Fibroblast of the conjunctiva (primary cell): ENCODE data around the gene RUSF1.
A peak's percentile ranks its signal among the peaks of the same experiment; 100 is the strongest.

ENCODE experiments used
- DNase-seq: peaks from one replicate; pipeline ENCODE4 v3.0.0-alpha.2; 2010; ENCODE audit warnings: low read depth

The RUSF1 gene

GRCh38 chr16:31471241-31471874 is 36.8 kb downstream of the RUSF1 start:
- no peak for DNase-seq

- DNase-seq, result no peak
Measured at GRCh38 chr16:31470615-31471014, 37.6 kb downstream of the RUSF1 start.

GRCh38 chr16:31467858-31468257 is 40.3 kb downstream of the RUSF1 start:
- DNase-seq, result no peak

GRCh38 chr16:31467151-31467773 is 40.9 kb downstream of the RUSF1 start:
- DNase-seq, result no peak

GRCh38 chr16:31466381-31466841 is 41.8 kb downstream of the RUSF1 start:
- DNase-seq, result no peak

- no peak for DNase-seq
Measured at GRCh38 chr16:31465788-31466370, 42.3 kb downstream of the RUSF1 start.

- DNase-seq, result no peak
Measured at GRCh38 chr16:31464781-31465260, 43.4 kb downstream of the RUSF1 start.

- DNase-seq, result no peak
Measured at GRCh38 chr16:31464348-31464769, 43.8 kb downstream of the RUSF1 start.

GRCh38 chr16:31461921-31462804 is 46.0 kb downstream of the RUSF1 start:
- DNase-seq, result no peak

GRCh38 chr16:31461201-31461920 is 46.8 kb downstream of the RUSF1 start:
- no peak for DNase-seq

GRCh38 chr16:31460582-31461002 is 47.6 kb downstream of the RUSF1 start:
- DNase-seq, result peak; percentile 67

- peak; percentile 100 for DNase-seq
Measured at GRCh38 chr16:31459687-31460581, 48.3 kb downstream of the RUSF1 start.

- peak; percentile 98 for DNase-seq
Measured at GRCh38 chr16:31458844-31459686, 49.1 kb downstream of the RUSF1 start, which contains the start of gene ARMC5. Gene ARMC5 (plus strand): TSS chr16:31459501. CDS start chr16:31459525, 24 bp downstream.

- no peak for DNase-seq
Measured at GRCh38 chr16:31458073-31458843, 49.9 kb downstream of the RUSF1 start.

GRCh38 chr16:31456988-31457360 is 51.2 kb downstream of the RUSF1 start:
- no peak for DNase-seq

GRCh38 chr16:31455601-31456314 is 52.4 kb downstream of the RUSF1 start:
- DNase-seq, result no peak

- peak; percentile 61 for DNase-seq
Measured at GRCh38 chr16:31453255-31454204, 54.7 kb downstream of the RUSF1 start.
